GM23338 (cell line): ENCODE data around the gene C5AR1.

Experiments used
- CREB1 ChIP-seq: fragments of 250-450 bp; sonication (Bioruptor Pico); IDR thresholded peaks from 2 replicates; pipeline ENCODE4 v1.5.0; 2020; ENCODE audit warnings: low read depth, mild to moderate bottlenecking, moderate library complexity
- EZH2 ChIP-seq: fragments of 200-600 bp; sonication (generic); IDR thresholded peaks from one replicate; pipeline ENCODE4 v1.8.0; 2017; ENCODE audit warnings: antibody characterized with exemption, mild to moderate bottlenecking, low read depth; ENCODE audit not compliant: unreplicated experiment
- EZH2phosphoT487 ChIP-seq: fragments of 200-600 bp; sonication (generic); IDR thresholded peaks from one replicate; pipeline ENCODE4 v1.8.1; 2018; ENCODE audit warnings: antibody characterized with exemption; ENCODE audit not compliant: unreplicated experiment
- JUNB ChIP-seq: IDR thresholded peaks from one replicate; pipeline ENCODE4 v1.6.1; 2016; ENCODE audit warnings: antibody characterized with exemption; ENCODE audit not compliant: unreplicated experiment
- NANOG ChIP-seq: IDR thresholded peaks from 2 replicates; pipeline ENCODE4 v1.6.1; 2016; ENCODE audit warnings: antibody characterized with exemption, borderline replicate concordance
- POLR2AphosphoS5 ChIP-seq: IDR thresholded peaks from 2 replicates; pipeline ENCODE4 v1.6.1; 2016; ENCODE audit warnings: antibody characterized with exemption, low read depth
- ZNF114 ChIP-seq: fragments of 250-450 bp; sonication (Bioruptor Pico); IDR thresholded peaks from 2 replicates; pipeline ENCODE4 v1.5.0; 2020; ENCODE audit warnings: mild to moderate bottlenecking, moderate library complexity
- ZNF331 ChIP-seq: fragments of 250-450 bp; sonication (Bioruptor Pico); IDR thresholded peaks from 2 replicates; pipeline ENCODE4 v1.5.0; 2020; ENCODE audit warnings: low read depth, mild to moderate bottlenecking, moderate library complexity
- TF ChIP-seq, protein P1 (sequence below), 2 experiments: fragments of 200-600 bp in 1 of 2; sonication (generic) in 1 of 2; conservative IDR thresholded peaks; 2 replicates each; pipeline versions ENCODE4 v1.5.1 to v1.6.1; 2016 to 2017; ENCODE audit warnings: antibody characterized with exemption in 2 of 2, low read depth in 2 of 2, mild to moderate bottlenecking in 2 of 2, moderate library complexity in 1 of 2
- TF ChIP-seq, protein P2 (sequence below): IDR thresholded peaks from one replicate; pipeline ENCODE4 v1.6.1; 2018; ENCODE audit warnings: antibody characterized with exemption; ENCODE audit not compliant: unreplicated experiment
- TF ChIP-seq, protein P3 (sequence below): IDR thresholded peaks from 2 replicates; pipeline ENCODE4 v1.6.1; 2016; ENCODE audit warnings: antibody characterized with exemption
- TF ChIP-seq, protein P4 (sequence below): fragments of 250-450 bp; sonication (Bioruptor Pico); IDR thresholded peaks from 2 replicates; pipeline ENCODE4 v1.5.0; 2020; ENCODE audit warnings: mild to moderate bottlenecking, moderate library complexity

DNA sequence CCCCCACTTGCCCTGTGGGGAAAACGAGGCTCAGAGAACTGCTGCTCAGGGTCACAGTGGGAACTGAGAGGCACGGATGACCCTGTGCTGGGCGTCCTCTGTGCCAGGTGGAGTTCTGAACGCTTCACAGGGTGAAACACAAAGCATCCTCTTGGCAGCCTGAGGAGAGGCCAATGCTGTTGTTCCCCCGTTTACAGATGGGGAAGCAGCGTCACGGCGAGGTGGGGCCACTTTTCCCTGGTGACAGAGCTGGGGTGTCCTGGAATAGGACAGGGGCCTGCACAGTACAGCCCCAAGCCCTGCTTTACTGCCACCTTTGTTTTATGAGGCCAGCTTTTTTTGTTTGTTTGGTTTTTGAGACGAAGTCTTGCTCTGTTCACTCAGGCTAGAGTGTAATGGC, 61.6 kb downstream of the C5AR1 start:
- TF ChIP-seq POLR2AphosphoS5 (no peak), NANOG (no peak), EZH2 (no peak), ZNF114 (CRISPR knock-in tag) (no peak), EZH2phosphoT487 (no peak), ZNF331 (CRISPR knock-in tag) (no peak), JUNB (no peak), CREB1 (CRISPR knock-in tag) (no peak)
- TF ChIP-seq, protein P1, sequence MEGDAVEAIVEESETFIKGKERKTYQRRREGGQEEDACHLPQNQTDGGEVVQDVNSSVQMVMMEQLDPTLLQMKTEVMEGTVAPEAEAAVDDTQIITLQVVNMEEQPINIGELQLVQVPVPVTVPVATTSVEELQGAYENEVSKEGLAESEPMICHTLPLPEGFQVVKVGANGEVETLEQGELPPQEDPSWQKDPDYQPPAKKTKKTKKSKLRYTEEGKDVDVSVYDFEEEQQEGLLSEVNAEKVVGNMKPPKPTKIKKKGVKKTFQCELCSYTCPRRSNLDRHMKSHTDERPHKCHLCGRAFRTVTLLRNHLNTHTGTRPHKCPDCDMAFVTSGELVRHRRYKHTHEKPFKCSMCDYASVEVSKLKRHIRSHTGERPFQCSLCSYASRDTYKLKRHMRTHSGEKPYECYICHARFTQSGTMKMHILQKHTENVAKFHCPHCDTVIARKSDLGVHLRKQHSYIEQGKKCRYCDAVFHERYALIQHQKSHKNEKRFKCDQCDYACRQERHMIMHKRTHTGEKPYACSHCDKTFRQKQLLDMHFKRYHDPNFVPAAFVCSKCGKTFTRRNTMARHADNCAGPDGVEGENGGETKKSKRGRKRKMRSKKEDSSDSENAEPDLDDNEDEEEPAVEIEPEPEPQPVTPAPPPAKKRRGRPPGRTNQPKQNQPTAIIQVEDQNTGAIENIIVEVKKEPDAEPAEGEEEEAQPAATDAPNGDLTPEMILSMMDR (conservative IDR thresholded peaks at IDR 0.05; ENCODE audit: low read depth in 2 of 2), result no peak
- TF ChIP-seq, protein P2, sequence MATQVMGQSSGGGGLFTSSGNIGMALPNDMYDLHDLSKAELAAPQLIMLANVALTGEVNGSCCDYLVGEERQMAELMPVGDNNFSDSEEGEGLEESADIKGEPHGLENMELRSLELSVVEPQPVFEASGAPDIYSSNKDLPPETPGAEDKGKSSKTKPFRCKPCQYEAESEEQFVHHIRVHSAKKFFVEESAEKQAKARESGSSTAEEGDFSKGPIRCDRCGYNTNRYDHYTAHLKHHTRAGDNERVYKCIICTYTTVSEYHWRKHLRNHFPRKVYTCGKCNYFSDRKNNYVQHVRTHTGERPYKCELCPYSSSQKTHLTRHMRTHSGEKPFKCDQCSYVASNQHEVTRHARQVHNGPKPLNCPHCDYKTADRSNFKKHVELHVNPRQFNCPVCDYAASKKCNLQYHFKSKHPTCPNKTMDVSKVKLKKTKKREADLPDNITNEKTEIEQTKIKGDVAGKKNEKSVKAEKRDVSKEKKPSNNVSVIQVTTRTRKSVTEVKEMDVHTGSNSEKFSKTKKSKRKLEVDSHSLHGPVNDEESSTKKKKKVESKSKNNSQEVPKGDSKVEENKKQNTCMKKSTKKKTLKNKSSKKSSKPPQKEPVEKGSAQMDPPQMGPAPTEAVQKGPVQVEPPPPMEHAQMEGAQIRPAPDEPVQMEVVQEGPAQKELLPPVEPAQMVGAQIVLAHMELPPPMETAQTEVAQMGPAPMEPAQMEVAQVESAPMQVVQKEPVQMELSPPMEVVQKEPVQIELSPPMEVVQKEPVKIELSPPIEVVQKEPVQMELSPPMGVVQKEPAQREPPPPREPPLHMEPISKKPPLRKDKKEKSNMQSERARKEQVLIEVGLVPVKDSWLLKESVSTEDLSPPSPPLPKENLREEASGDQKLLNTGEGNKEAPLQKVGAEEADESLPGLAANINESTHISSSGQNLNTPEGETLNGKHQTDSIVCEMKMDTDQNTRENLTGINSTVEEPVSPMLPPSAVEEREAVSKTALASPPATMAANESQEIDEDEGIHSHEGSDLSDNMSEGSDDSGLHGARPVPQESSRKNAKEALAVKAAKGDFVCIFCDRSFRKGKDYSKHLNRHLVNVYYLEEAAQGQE, result no peak
- TF ChIP-seq, protein P3, sequence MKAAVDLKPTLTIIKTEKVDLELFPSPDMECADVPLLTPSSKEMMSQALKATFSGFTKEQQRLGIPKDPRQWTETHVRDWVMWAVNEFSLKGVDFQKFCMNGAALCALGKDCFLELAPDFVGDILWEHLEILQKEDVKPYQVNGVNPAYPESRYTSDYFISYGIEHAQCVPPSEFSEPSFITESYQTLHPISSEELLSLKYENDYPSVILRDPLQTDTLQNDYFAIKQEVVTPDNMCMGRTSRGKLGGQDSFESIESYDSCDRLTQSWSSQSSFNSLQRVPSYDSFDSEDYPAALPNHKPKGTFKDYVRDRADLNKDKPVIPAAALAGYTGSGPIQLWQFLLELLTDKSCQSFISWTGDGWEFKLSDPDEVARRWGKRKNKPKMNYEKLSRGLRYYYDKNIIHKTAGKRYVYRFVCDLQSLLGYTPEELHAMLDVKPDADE, result no peak
- TF ChIP-seq, protein P4, sequence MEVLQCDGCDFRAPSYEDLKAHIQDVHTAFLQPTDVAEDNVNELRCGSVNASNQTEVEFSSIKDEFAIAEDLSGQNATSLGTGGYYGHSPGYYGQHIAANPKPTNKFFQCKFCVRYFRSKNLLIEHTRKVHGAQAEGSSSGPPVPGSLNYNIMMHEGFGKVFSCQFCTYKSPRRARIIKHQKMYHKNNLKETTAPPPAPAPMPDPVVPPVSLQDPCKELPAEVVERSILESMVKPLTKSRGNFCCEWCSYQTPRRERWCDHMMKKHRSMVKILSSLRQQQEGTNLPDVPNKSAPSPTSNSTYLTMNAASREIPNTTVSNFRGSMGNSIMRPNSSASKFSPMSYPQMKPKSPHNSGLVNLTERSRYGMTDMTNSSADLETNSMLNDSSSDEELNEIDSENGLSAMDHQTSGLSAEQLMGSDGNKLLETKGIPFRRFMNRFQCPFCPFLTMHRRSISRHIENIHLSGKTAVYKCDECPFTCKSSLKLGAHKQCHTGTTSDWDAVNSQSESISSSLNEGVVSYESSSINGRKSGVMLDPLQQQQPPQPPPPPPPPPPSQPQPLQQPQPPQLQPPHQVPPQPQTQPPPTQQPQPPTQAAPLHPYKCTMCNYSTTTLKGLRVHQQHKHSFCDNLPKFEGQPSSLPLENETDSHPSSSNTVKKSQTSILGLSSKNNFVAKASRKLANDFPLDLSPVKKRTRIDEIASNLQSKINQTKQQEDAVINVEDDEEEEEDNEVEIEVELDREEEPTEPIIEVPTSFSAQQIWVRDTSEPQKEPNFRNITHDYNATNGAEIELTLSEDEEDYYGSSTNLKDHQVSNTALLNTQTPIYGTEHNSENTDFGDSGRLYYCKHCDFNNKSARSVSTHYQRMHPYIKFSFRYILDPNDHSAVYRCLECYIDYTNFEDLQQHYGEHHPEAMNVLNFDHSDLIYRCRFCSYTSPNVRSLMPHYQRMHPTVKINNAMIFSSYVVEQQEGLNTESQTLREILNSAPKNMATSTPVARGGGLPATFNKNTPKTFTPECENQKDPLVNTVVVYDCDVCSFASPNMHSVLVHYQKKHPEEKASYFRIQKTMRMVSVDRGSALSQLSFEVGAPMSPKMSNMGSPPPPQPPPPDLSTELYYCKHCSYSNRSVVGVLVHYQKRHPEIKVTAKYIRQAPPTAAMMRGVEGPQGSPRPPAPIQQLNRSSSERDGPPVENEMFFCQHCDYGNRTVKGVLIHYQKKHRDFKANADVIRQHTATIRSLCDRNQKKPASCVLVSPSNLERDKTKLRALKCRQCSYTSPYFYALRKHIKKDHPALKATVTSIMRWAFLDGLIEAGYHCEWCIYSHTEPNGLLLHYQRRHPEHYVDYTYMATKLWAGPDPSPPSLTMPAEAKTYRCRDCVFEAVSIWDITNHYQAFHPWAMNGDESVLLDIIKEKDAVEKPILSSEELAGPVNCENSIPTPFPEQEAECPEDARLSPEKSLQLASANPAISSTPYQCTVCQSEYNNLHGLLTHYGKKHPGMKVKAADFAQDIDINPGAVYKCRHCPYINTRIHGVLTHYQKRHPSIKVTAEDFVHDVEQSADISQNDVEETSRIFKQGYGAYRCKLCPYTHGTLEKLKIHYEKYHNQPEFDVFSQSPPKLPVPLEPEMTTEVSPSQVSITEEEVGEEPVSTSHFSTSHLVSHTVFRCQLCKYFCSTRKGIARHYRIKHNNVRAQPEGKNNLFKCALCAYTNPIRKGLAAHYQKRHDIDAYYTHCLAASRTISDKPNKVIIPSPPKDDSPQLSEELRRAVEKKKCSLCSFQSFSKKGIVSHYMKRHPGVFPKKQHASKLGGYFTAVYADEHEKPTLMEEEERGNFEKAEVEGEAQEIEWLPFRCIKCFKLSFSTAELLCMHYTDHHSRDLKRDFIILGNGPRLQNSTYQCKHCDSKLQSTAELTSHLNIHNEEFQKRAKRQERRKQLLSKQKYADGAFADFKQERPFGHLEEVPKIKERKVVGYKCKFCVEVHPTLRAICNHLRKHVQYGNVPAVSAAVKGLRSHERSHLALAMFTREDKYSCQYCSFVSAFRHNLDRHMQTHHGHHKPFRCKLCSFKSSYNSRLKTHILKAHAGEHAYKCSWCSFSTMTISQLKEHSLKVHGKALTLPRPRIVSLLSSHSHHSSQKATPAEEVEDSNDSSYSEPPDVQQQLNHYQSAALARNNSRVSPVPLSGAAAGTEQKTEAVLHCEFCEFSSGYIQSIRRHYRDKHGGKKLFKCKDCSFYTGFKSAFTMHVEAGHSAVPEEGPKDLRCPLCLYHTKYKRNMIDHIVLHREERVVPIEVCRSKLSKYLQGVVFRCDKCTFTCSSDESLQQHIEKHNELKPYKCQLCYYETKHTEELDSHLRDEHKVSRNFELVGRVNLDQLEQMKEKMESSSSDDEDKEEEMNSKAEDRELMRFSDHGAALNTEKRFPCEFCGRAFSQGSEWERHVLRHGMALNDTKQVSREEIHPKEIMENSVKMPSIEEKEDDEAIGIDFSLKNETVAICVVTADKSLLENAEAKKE (CRISPR knock-in tag), result no peak
